ENCODE results near the gene TRHDE. TPM values are rescaled to one million over a fixed set of nuclear protein-coding genes. Genes with fewer than 3 reads are reported as not detected.
"Not testable (repeated sequence)": the region's sequence is repeated elsewhere in the genome, so short reads cannot be mapped to it uniquely, and the experiment has no call there.

TRHDE gene
- total and polyA plus RNA-seq, 12 donors: 0.10 to 0.97 (median 0.46) TPM

- intact Hi-C loops (cut with DNase I): no loop called here
- TF ChIP-seq, protein P1, sequence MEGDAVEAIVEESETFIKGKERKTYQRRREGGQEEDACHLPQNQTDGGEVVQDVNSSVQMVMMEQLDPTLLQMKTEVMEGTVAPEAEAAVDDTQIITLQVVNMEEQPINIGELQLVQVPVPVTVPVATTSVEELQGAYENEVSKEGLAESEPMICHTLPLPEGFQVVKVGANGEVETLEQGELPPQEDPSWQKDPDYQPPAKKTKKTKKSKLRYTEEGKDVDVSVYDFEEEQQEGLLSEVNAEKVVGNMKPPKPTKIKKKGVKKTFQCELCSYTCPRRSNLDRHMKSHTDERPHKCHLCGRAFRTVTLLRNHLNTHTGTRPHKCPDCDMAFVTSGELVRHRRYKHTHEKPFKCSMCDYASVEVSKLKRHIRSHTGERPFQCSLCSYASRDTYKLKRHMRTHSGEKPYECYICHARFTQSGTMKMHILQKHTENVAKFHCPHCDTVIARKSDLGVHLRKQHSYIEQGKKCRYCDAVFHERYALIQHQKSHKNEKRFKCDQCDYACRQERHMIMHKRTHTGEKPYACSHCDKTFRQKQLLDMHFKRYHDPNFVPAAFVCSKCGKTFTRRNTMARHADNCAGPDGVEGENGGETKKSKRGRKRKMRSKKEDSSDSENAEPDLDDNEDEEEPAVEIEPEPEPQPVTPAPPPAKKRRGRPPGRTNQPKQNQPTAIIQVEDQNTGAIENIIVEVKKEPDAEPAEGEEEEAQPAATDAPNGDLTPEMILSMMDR (IDR thresholded peaks at IDR 0.05): no peak
- WGBS, 2 donors: 29 to 49% methylated on average over 1 of the region's 1 CpG
Observed at GRCh38 chr12:72510772-72511171, 238.6 kb downstream of the TRHDE start.

GRCh38 chr12:72511498-72511897 is 239.3 kb downstream of the TRHDE start:
- no peak overlapping the region for H3K4me3 ChIP-seq
- no peaks in the 10 kb centered on the region for H3K27me3 ChIP-seq
- no peaks in the 10 kb centered on the region for H3K36me3 ChIP-seq
- DNase-seq (no peak), ATAC-seq (no peak)
- 84 to 87% methylated on average over 2 of the region's 2 CpGs for whole genome bisulfite sequencing, 2 donors
- TF ChIP-seq, protein P1 (IDR thresholded peaks at IDR 0.05): no peak
- peaks cover 0 to 7% (median 0%) of the 10 kb centered on the region in 11 donors for H3K9me3 ChIP-seq
- H3K4me1 ChIP-seq: no peaks in the 10 kb centered on the region
- H3K27ac ChIP-seq: no peak overlapping the region
- intact Hi-C loops (cut with DNase I): no loop called here

More at GRCh38 chr12:72510772-72511171, 238.6 kb downstream of the TRHDE start:
- Histone ChIP-seq H3K4me1 (no peaks in the 10 kb centered on the region), H3K9me3 (peaks cover 0 to 7% (median 0%) of the 10 kb centered on the region in 11 donors), H3K4me3 (no peak overlapping the region), H3K27me3 (no peaks in the 10 kb centered on the region), H3K27ac (no peak overlapping the region), H3K36me3 (no peaks in the 10 kb centered on the region)
- ATAC-seq (no peak), DNase-seq (no peak)

DNA sequence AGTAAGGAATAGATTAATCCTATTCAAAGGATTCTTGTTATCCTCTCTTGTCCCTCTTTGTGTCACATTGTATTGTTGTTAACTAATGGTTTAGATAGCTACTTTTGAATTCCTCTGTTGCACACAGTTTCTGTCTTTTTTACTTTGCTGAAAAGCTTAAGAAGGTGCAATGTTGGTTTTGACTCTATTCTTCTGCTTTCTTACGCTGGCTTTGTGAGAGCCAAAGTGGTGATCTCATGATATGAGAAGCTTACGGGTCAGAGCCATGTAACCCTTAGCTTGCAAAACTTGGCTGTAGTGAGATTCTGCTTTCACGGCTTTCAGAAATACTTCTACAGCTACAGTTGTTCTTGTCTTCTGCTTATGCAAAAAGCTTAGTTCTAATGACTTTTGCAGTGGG is 239.7 kb downstream of the TRHDE start:
- TF ChIP-seq, protein P1 (IDR thresholded peaks at IDR 0.05): no peak
- no peak overlapping the region for H3K4me3 ChIP-seq

DNA sequence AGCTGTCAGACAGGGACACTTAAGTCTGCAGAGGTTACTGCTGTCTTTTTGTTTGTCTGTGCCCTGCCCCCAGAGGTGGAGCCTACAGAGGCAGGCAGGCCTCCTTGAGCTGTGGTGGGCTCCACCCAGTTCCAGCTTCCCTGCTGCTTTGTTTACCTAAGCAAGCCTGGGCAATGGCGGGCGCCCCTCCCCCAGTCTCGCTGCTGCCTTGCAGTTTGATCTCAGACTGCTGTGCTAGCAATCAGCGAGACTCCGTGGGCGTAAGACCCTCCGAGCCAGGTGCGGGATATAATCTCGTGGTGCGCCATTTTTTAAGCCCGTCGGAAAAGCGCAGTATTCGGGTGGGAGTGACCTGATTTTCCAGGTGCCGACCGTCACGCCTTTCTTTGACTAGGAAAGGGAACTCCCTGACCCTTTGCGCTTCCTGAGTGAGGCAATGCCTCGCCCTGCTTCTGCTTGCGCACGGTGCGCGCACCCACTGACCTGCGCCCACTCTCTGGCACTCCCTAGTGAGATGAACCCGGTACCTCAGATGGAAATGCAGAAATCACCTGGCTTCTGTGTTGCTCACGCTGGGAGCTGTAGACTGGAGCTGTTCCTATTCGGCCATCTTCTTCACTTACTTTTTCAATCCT is 248.0 kb downstream of the TRHDE start:
- 93 to 94% methylated on average over 23 to 27 of the region's 27 CpGs for WGBS, 2 donors

More for the DNA sequence above, 239.7 kb downstream of the TRHDE start:
- Histone ChIP-seq H3K27me3 (no peaks in the 10 kb centered on the region), H3K9me3 (peaks cover 0 to 7% (median 0%) of the 10 kb centered on the region in 11 donors), H3K36me3 (no peaks in the 10 kb centered on the region), H3K4me1 (no peaks in the 10 kb centered on the region), H3K27ac (no peak overlapping the region)
- 33 to 46% methylated on average over 3 of the region's 3 CpGs for WGBS, 2 donors
- ATAC-seq: no peak
- no peak for DNase-seq
- intact Hi-C loops (cut with DNase I): no loop called here

DNA sequence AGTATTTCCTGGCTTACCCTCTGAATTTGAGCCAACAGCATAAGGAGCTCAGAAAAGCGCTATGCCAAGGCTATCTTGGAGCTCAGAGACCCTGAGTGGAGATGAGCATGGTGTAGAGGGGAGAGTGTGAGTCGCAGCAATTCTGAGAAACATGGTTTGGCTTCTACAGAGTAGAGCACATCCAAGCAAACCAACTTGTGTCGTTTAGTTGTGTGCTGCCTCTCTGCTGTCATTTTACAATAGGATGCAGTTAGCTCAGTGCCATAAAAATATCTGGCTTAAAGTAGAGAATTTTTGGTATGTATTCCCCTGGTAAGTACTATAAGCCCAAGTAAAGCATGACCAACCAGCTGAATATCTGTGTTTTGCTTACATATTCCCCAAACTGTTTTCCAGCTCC is 249.2 kb downstream of the TRHDE start:
- Histone ChIP-seq H3K4me3 (no peak overlapping the region), H3K36me3 (no peaks in the 10 kb centered on the region), H3K4me1 (no peaks in the 10 kb centered on the region), H3K27me3 (no peaks in the 10 kb centered on the region), H3K9me3 (peaks cover 0 to 4% (median 0%) of the 10 kb centered on the region in 11 donors), H3K27ac (no peak overlapping the region)
- no peak for DNase-seq
- TF ChIP-seq, protein P1 (IDR thresholded peaks at IDR 0.05): no peak
- intact Hi-C loops (cut with DNase I): no loop called here
- ATAC-seq: no peak
- 68 to 69% methylated on average over 3 of the region's 3 CpGs for WGBS, 2 donors

More for the DNA sequence above, 248.0 kb downstream of the TRHDE start:
- H3K27ac ChIP-seq; intact Hi-C loops (cut with DNase I); H3K9me3 ChIP-seq; ATAC-seq; H3K4me1 ChIP-seq; H3K27me3 ChIP-seq; H3K36me3 ChIP-seq; DNase-seq; H3K4me3 ChIP-seq: not testable (repeated sequence)

All from heart right ventricle (tissue), 16 donors.